ENCODE results near the gene SLC4A2.

DNA sequence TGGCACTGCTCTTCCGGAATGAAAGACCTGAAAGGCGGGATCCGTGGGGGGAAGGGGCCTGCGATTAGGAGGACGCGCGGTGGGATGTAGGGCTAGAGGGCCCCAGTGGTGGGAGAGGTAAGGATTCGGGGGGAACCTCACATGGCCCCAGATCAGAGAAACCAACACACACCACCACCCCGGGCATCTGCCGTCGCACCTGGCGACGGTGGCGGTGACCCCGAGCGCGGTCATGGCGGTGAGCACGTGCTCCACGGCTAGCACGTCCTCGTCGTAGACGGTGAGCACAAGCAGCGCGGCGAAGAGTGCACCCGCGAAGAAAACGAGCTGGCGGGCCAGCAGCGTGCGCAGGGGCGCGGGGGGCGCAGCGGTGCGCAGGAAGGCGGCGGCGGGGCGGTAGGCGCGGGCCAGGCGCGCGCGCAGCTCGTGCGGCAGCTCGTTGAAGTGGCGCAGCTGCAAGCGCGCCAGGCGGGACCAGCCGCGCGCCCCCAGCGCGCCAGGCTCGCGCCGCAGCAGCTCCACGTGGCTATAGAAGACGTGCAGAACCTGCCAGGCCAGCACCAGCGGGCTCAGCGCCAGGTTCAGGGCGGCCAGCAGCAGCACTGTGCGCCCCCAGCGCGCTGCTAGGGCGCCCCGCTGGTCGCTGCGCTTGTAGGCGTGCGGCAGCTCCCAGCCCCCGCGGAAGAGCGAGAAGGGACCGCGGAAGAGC, 40.8 kb upstream of the SLC4A2 start:
- TF ChIP-seq, protein P1, sequence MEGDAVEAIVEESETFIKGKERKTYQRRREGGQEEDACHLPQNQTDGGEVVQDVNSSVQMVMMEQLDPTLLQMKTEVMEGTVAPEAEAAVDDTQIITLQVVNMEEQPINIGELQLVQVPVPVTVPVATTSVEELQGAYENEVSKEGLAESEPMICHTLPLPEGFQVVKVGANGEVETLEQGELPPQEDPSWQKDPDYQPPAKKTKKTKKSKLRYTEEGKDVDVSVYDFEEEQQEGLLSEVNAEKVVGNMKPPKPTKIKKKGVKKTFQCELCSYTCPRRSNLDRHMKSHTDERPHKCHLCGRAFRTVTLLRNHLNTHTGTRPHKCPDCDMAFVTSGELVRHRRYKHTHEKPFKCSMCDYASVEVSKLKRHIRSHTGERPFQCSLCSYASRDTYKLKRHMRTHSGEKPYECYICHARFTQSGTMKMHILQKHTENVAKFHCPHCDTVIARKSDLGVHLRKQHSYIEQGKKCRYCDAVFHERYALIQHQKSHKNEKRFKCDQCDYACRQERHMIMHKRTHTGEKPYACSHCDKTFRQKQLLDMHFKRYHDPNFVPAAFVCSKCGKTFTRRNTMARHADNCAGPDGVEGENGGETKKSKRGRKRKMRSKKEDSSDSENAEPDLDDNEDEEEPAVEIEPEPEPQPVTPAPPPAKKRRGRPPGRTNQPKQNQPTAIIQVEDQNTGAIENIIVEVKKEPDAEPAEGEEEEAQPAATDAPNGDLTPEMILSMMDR (conservative IDR thresholded peaks at IDR 0.05; ENCODE audit: low read length), result no peak
- no peak for TF ChIP-seq EZH2phosphoT487 (IDR thresholded peaks at IDR 0.05; ENCODE audit: borderline replicate concordance)

Measured in Loucy (cell line).